ENCODE data around the gene CDC6.

CDC6 gene

GRCh38 chr17:40311575-40311974 is 23.9 kb downstream of the CDC6 start:
- no peak for DNase-seq (ENCODE audit: low read depth)

GRCh38 chr17:40312131-40312731 is 24.6 kb downstream of the CDC6 start:
- no peak for DNase-seq (ENCODE audit: low read depth)

- no peak for DNase-seq (ENCODE audit: low read depth)
Observed at GRCh38 chr17:40312893-40313667, 25.4 kb downstream of the CDC6 start.

- DNase-seq (ENCODE audit: low read depth), result no peak
Observed at GRCh38 chr17:40313668-40314583, 26.2 kb downstream of the CDC6 start.

GRCh38 chr17:40314584-40314956 is 26.9 kb downstream of the CDC6 start:
- DNase-seq (ENCODE audit: low read depth), result peak; percentile 66

GRCh38 chr17:40315206-40315605 is 27.5 kb downstream of the CDC6 start:
- DNase-seq (ENCODE audit: low read depth), result no peak

GRCh38 chr17:40315678-40316570 is 28.2 kb downstream of the CDC6 start:
- DNase-seq (ENCODE audit: low read depth), result no peak

GRCh38 chr17:40316571-40317344 is 29.1 kb downstream of the CDC6 start:
- DNase-seq (ENCODE audit: low read depth), result no peak

- no peak for DNase-seq (ENCODE audit: low read depth)
Observed at GRCh38 chr17:40317345-40317873, 29.7 kb downstream of the CDC6 start.

- DNase-seq (ENCODE audit: low read depth), result peak; percentile 96
Observed at GRCh38 chr17:40317880-40318829, 30.5 kb downstream of the CDC6 start.

GRCh38 chr17:40318830-40319391 is 31.2 kb downstream of the CDC6 start:
- no peak for DNase-seq (ENCODE audit: low read depth)

- DNase-seq (ENCODE audit: low read depth), result no peak
Observed at GRCh38 chr17:40319651-40320540, 32.2 kb downstream of the CDC6 start.

- no peak for DNase-seq (ENCODE audit: low read depth)
Observed at GRCh38 chr17:40320756-40321523, 33.3 kb downstream of the CDC6 start.

GRCh38 chr17:40321524-40321929 is 33.8 kb downstream of the CDC6 start:
- DNase-seq (ENCODE audit: low read depth), result no peak

GRCh38 chr17:40321961-40322357 is 34.3 kb downstream of the CDC6 start:
- DNase-seq (ENCODE audit: low read depth), result no peak

- DNase-seq (ENCODE audit: low read depth), result peak; percentile 77
Observed at GRCh38 chr17:40322358-40323315, 35.0 kb downstream of the CDC6 start.

Data from stromal cell of bone marrow (primary cell).